NK-92 (cell line): ENCODE results near the gene SEMA6B.
"Not testable (repeated sequence)": the region's sequence is repeated elsewhere in the genome, so short reads cannot be mapped to it uniquely, and the experiment has no call there.

Experiments
- DNase-seq: peaks from one replicate; lab custom pipeline; 2025; ENCODE audit not compliant: unreplicated experiment; lab: John Stamatoyannopoulos, UW

Gene SEMA6B

GRCh38 chr19:4548238-4548584, 11.3 kb downstream of the SEMA6B start:
- DNase-seq = no peak

- DNase-seq = no peak
These were observed 11.9 kb downstream of the SEMA6B start for GRCh38 chr19:4547303-4548237.

GRCh38 chr19:4543842-4544647, 15.4 kb downstream of the SEMA6B start:
- no peak for DNase-seq

- DNase-seq = no peak
These were observed 16.3 kb downstream of the SEMA6B start for GRCh38 chr19:4542896-4543841.

- DNase-seq = not testable (repeated sequence)
These were observed 17.7 kb downstream of the SEMA6B start for GRCh38 chr19:4541806-4542145.

- no peak for DNase-seq
These were observed 18.2 kb downstream of the SEMA6B start for GRCh38 chr19:4541114-4541805.

GRCh38 chr19:4539693-4540581, 19.5 kb downstream of the SEMA6B start, which contains the start of gene LRG1:
TSS of gene LRG1 (minus strand) at chr19:4540036. CDS start at chr19:4540013, 23 bp downstream.
- DNase-seq = no peak

- no peak for DNase-seq
These were observed 20.3 kb downstream of the SEMA6B start for GRCh38 chr19:4539169-4539692.

- no peak for DNase-seq
These were observed 20.9 kb downstream of the SEMA6B start for GRCh38 chr19:4538601-4538954.

- DNase-seq = no peak
These were observed 21.4 kb downstream of the SEMA6B start for GRCh38 chr19:4537953-4538600.

- DNase-seq = no peak
These were observed 22.7 kb downstream of the SEMA6B start for GRCh38 chr19:4536798-4537197.

- DNase-seq = no peak
These were observed 24.4 kb downstream of the SEMA6B start, which contains the start of gene PLIN5 for GRCh38 chr19:4534836-4535658. TSS of gene PLIN5 (minus strand) at chr19:4535224. CDS start at chr19:4534074, 1,150 bp downstream.

- no peak for DNase-seq
These were observed 25.6 kb downstream of the SEMA6B start for GRCh38 chr19:4533835-4534424.

GRCh38 chr19:4533334-4533733, 26.1 kb downstream of the SEMA6B start:
- DNase-seq = no peak

- DNase-seq = no peak
These were observed 27.8 kb downstream of the SEMA6B start for GRCh38 chr19:4531562-4532165.

GRCh38 chr19:4529924-4530522, 29.5 kb downstream of the SEMA6B start:
- no peak for DNase-seq

- no peak for DNase-seq
These were observed 30.6 kb downstream of the SEMA6B start for GRCh38 chr19:4528843-4529242.
